ENCODE data around the gene MORN2.
"Not testable (repeated sequence)": the region's sequence is repeated elsewhere in the genome, so short reads cannot be mapped to it uniquely, and the experiment has no call there.

Gene MORN2

DNA sequence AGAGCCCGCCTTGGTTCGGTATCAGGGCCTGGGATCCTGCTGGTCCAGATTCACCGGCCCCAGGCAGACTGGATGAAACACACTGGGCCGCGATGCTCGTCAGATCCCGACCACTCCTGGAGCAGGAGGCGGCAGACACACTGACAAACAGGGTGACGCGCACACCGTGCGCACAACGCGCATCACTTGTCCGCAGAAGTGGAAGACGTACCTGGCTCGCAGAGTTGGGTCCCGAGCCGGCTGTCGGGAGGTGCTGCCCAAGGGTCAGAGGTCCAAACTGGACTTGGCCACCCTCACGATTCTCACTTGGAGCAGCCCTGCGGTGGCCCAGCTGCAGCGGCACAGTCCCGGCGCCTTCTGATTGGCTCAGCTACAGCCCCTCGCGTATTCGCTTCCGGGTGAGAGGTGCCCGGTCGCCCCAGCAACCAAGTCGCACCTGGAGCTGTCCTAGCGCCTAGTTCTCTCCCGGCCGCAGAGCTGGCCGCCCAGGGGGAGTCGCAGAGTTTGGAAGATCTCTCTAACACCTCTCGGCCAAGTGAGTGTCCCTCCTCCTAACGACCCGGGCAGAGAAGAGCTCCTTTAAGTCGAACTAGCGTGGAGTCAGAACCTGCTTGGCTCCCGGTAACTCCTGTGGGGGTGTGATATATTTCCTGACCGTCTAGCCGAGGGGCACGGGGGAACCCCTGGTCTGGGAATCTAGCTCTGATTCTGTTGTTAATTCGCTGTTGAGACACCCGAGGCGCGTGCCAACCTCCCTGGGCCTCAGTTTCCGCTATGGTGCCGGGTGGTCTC, at the start of gene MORN2, which contains the start of gene DHX57:
MORN2 (plus strand) TSS at position 401 of the 792 bp plus-strand sequence.
DHX57 (minus strand) TSS at position 359 of the 792 bp plus-strand sequence. CDS start 7,529 bp downstream, outside the sequence.
- peak; percentile 40 for DNase-seq

GRCh38 chr2:38827539-38828145, 48.1 kb upstream of the MORN2 start:
- DNase-seq: not testable (repeated sequence)

- DNase-seq: no peak
These were observed 47.3 kb upstream of the MORN2 start for GRCh38 chr2:38828460-38828859.

GRCh38 chr2:38829971-38830370, 45.8 kb upstream of the MORN2 start:
- no peak for DNase-seq

DNA sequence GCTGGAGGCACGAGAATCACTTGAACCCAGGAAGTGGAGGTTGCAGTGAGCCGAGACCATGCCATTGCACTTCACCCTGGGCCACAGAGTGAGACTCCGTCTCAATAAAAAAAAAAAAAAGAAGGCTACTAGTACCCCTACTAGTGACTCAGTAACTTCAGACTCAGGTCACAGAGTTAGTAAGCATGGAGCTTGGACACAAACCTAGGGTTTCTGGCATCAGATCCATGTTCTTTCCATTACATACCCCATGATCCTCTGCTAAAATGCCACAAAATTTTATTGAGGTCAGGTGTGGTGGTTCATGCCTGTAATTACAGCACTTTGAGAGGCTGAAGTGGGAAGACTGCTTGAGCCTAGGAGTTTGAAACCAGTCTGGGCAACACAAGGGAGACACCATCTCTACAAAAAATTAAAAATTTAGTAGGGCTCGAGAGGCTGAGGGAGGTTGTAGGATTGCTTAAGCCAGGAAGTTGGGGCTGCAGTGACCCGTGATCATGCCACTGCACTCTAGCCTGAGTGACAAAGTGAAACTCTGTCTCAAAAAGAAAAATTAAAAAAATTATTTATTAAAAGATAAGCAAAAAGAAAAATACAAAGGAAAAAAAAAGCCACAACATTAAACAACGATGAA, 45.1 kb upstream of the MORN2 start:
- no peak for DNase-seq

GRCh38 chr2:38835015-38835601, 40.7 kb upstream of the MORN2 start:
- DNase-seq: peak; percentile 14

DNA sequence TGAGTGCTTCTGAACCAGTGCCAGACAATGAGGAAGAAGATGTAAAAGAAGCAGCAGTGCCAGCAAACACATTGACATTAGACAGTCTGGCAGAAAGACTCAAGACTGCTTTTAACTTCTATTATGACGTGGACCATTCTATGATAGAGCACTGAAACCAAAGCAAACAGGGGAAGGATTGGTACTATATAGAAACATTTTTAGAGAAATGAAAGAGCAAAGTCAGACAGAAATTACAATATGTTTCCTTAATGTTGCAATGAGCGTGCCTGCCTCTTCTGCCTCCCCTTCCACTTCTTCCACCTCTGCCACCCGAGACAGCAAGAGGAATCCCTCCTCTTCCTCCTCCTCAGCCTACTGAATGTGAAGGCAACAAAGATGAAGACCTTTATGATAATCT, 39.8 kb upstream of the MORN2 start:
- DNase-seq: no peak

- DNase-seq: no peak
These were observed 39.0 kb upstream of the MORN2 start for GRCh38 chr2:38836791-38837190.

- no peak for DNase-seq
These were observed 25.7 kb upstream of the MORN2 start for GRCh38 chr2:38850045-38850444.

GRCh38 chr2:38856165-38856564, 19.6 kb upstream of the MORN2 start:
- DNase-seq: no peak

DNA sequence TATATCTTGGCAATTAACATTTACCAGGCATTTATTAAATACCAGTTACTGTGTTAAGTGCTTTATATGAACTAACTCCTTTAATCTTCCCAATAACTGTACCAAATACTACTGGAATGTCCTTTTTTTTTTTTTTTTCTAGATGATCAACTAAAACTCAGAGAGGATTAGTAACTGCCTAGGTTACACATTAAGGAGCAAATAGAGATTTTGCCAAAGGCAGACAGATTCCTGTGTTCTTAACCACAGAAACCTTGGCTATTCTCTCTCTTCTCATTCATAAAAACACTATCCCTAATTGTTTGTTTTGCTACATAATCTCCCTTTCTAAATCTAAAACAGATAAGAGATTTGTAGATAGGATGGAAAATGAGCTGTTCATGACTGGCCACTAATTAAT, 13.3 kb upstream of the MORN2 start:
- no peak for DNase-seq

GRCh38 chr2:38863061-38863695, 12.6 kb upstream of the MORN2 start:
- DNase-seq: no peak

DNA sequence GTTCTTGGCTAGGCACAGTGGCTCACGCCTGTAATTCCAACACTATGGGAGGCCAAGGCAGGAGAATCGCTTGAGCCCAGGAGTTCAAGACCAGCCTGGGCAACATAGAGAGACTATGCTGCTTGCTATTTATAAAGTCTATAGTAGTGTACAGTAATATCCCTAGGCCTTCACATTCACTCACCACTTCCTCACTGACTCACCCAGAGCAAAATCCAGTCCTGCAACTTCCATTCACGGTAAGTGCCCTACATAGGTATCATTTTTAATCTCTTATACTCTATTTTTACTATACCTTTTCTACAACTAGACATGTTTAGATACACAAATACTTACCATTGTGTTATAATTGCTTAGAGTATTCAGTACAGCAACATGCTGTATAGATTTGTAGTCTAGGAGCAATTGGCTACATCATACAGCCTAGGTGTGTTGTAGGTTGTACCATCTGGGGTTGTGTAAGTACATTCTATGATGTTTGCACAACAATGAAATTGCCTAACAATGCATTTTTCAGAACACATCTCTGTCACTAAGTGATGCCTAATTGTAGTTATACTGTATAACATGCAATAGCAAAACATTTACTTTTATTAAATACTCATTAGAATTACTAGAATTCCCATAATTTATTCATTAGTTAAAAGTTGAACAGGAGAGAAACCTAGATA, 8.9 kb upstream of the MORN2 start:
- no peak for DNase-seq

DNA sequence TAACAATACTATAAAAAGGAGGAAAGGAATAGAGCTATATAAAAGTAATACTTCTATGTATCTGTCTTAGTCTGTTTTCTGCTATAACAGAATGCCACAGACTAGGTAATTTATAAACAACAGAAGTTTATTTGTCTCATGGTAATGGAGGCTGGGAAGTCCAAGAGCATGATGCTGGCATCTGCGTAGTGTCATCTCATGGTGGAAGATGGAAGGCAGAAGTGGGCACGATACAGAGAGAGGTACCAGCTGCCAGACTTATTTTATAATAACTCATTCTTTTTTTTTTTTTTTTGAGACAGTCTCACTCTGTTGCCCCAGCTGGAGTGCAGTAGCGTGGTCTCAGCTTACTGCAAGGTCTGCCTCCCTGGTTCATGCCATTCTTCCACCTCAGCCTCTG, 4.3 kb upstream of the MORN2 start:
- DNase-seq: no peak

- no peak for DNase-seq
These were observed 2.0 kb upstream of the MORN2 start for GRCh38 chr2:38873763-38874162.

GRCh38 chr2:38875227-38875575, 575 bp upstream of the MORN2 start:
- DNase-seq: peak; percentile 1

GRCh38 chr2:38876407-38876806, 631 bp downstream of the MORN2 start:
- DNase-seq: no peak

GRCh38 chr2:38886063-38886462, 10.3 kb downstream of the MORN2 start:
- no peak for DNase-seq

DNA sequence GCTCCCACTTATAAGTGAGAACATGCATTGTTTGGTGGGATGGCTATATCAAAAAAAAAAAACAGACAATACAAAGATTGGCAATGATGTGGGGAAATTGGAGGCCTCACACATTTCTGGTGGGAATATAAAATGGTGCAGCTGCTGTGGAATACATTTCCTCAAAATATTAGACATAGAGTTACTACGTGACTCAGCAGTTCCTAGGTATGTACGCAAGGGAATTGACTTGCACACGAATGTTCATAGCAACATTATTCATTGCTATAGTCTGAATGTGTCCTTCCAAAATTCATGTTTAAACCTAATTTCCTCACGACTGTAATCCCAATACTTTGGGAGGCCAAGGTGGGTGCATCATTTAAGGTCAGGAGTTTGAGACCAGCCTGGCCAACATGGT, 11.6 kb downstream of the MORN2 start:
- no peak for DNase-seq

DNA sequence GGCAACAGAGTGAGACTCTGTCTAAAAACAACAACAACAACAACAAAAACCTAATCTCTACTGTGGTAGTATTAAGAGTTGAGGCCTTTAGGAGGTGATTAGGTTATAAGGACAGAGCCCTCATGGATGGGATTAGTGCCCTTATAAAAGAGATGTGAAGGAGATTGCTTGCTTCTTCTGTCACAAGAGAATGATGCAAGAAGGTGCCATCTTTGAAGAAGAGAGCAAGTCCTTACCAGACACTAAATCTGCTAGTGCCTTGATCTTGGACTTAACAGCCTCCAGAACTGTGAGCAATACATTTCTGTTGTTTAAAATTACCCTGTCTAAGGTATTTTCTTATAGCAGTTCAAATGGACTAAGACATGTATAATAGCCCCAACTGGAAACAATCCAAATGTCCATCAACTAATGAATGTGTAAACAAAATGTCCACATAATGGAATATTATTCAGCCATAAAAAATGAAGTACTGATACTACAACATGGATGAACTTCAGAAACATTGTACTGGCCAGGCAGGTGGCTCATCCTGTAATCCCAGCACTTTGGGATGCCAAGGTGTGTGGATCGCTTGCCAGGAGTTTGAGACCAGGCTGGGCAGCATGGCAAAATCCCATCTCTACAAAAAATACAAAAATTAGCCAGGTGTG, 12.3 kb downstream of the MORN2 start:
- DNase-seq: no peak

DNA sequence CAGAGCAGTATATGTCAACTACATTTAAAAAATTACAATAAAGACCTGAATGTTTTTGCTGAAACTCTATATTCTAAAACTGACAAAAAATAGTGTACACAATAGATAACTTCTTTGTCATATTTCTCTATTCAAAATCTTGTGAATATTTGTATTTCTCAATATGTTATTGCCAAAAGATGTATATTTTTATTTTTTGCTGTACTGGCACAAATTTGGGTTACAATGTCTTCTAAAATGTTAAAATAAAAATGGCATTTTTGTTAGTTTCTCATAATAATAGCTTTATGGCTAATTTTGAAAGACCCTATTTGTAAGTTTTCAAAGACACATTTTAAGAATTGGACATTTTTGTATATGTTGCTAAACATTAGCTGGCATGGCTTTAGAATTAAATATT, 13.3 kb downstream of the MORN2 start:
- no peak for DNase-seq

GRCh38 chr2:38889575-38889974, 13.8 kb downstream of the MORN2 start, which contains the start of gene ARHGEF33:
ARHGEF33 (plus strand) TSS chr2:38889875; CDS start chr2:38919448, 29,573 bp downstream.
- DNase-seq: no peak
